Brain microvascular endothelial cell (primary cell): Measurements from ENCODE around the gene PRMT5.

ENCODE experiments used
- DNase-seq: peaks from one replicate; pipeline ENCODE4 v3.0.0-alpha.2; 2020
- H3K27ac ChIP-seq: fragments of 250-450 bp; sonication (Bioruptor Pico); 2 replicates; pipeline ENCODE4 v1.5.1; 2020; ENCODE audit warnings: mild to moderate bottlenecking, moderate library complexity
- H3K27me3 ChIP-seq: fragments of 250-450 bp; sonication (Bioruptor Pico); replicated peaks from 2 replicates; pipeline ENCODE4 v1.5.1; 2020; ENCODE audit warnings: mild to moderate bottlenecking
- H3K36me3 ChIP-seq: fragments of 250-450 bp; sonication (Bioruptor Pico); replicated peaks from 2 replicates; pipeline ENCODE4 v1.5.1; 2020; ENCODE audit warnings: mild to moderate bottlenecking
- H3K4me3 ChIP-seq: 2 replicates; pipeline ENCODE4 v1.5.1; 2011; ENCODE audit warnings: low read depth, mild to moderate bottlenecking, control low read depth, low read length, moderate library complexity
- CTCF ChIP-seq: IDR thresholded peaks from 2 replicates; pipeline ENCODE4 v1.5.1; 2011; ENCODE audit warnings: low read depth, mild to moderate bottlenecking, moderate library complexity, low read length, control low read depth, inconsistent platforms; ENCODE audit errors: missing control alignments
- in situ Hi-C: cut with HindIII; loops from 2 replicates; pipeline ENCODE4 v1.10.0; 2017; ENCODE audit warnings: low sequenced_read_pairs, low pct_ligation_motif_present

Gene PRMT5

GRCh38 chr14:22925513-22925912, 3.7 kb downstream of the PRMT5 start:
- Histone ChIP-seq H3K27me3 (no peaks in the 10 kb centered on the region), H3K36me3 (peaks cover 50% of the 10 kb centered on the region), H3K27ac (no peak overlapping the region), H3K4me3 (no peak overlapping the region)
- no peak for DNase-seq
- in situ Hi-C loops = no loop called here
- no peak for TF ChIP-seq CTCF

GRCh38 chr14:22923746-22924145, 5.4 kb downstream of the PRMT5 start:
- in situ Hi-C loops = no loop called here
- Histone ChIP-seq H3K36me3 (peaks cover 55% of the 10 kb centered on the region), H3K27ac (no peak overlapping the region), H3K27me3 (no peaks in the 10 kb centered on the region), H3K4me3 (no peak overlapping the region)
- no peak for DNase-seq
- no peak for TF ChIP-seq CTCF

GRCh38 chr14:22922294-22922693, 6.9 kb downstream of the PRMT5 start:
- no peak for TF ChIP-seq CTCF
- peaks cover 54% of the 10 kb centered on the region for H3K36me3 ChIP-seq

GRCh38 chr14:22920697-22921096, 8.5 kb downstream of the PRMT5 start:
- Histone ChIP-seq H3K27me3 (no peaks in the 10 kb centered on the region), H3K27ac (no peak overlapping the region), H3K4me3 (no peak overlapping the region), H3K36me3 (peaks cover 47% of the 10 kb centered on the region)
- in situ Hi-C loops = no loop called here
- no peak for DNase-seq
- TF ChIP-seq CTCF = no peak

More at GRCh38 chr14:22922294-22922693, 6.9 kb downstream of the PRMT5 start:
- no peak overlapping the region for H3K4me3 ChIP-seq
- H3K27me3 ChIP-seq = no peaks in the 10 kb centered on the region
- no peak overlapping the region for H3K27ac ChIP-seq
- in situ Hi-C loops = no loop called here
- DNase-seq = no peak

GRCh38 chr14:22919601-22919921, 9.6 kb downstream of the PRMT5 start:
- H3K27ac ChIP-seq = peak overlapping the region; percentile 56
- H3K27me3 ChIP-seq = no peaks in the 10 kb centered on the region
- H3K36me3 ChIP-seq = peaks cover 40% of the 10 kb centered on the region
- no peak for TF ChIP-seq CTCF
- no peak for DNase-seq
- in situ Hi-C loops = no loop called here
- H3K4me3 ChIP-seq = peak overlapping the region; percentile 43

GRCh38 chr14:22918804-22919600, 10.2 kb downstream of the PRMT5 start, which contains the start of gene RBM23:
Gene RBM23 (minus strand): TSS chr14:22919149.
- Histone ChIP-seq H3K36me3 (peaks cover 34% of the 10 kb centered on the region), H3K27ac (peak within 1 kb of the TSS; percentile 98), H3K27me3 (no peaks in the 10 kb centered on the region), H3K4me3 (peak within 1 kb of the TSS; percentile 93)
- peak; percentile 100 for DNase-seq
- in situ Hi-C loops = no loop called here
- TF ChIP-seq CTCF = no peak
